GM21576 (cell line): ENCODE measurements around the gene ANKK1.

ENCODE experiments used
- ATAC-seq: cut with Tn5 transposase; IDR thresholded peaks from one replicate; pipeline ENCODE4 v1.9.1; 2021; ENCODE audit warnings: mild to moderate bottlenecking, moderate library complexity; ENCODE audit not compliant: unreplicated experiment

Gene ANKK1

GRCh38 chr11:113449743-113450142 is 62.2 kb downstream of the ANKK1 start:
- ATAC-seq, result no peak
